Activated T-cell treated with anti-CD3 and anti-CD28 coated beads for 24 hours (primary cell): Measurements from ENCODE around the gene KLHL24.
"Not testable (repeated sequence)": the region's sequence is repeated elsewhere in the genome, so short reads cannot be mapped to it uniquely, and the experiment has no call there.

ENCODE experiments used
- DNase-seq: peaks from one replicate; pipeline ENCODE4 v3.0.0-alpha.2; 2020; ENCODE audit warnings: low read depth

The KLHL24 gene

GRCh38 chr3:183636221-183637105 is 1.0 kb downstream of the KLHL24 start:
- DNase-seq, result peak; percentile 92

GRCh38 chr3:183637106-183637486 is 1.7 kb downstream of the KLHL24 start:
- DNase-seq, result no peak

GRCh38 chr3:183637633-183638032 is 2.2 kb downstream of the KLHL24 start:
- not testable (repeated sequence) for DNase-seq

GRCh38 chr3:183638101-183638852 is 2.9 kb downstream of the KLHL24 start:
- DNase-seq, result no peak

GRCh38 chr3:183640635-183641034 is 5.2 kb downstream of the KLHL24 start:
- not testable (repeated sequence) for DNase-seq

GRCh38 chr3:183641882-183642281 is 6.5 kb downstream of the KLHL24 start:
- DNase-seq, result no peak

GRCh38 chr3:183644244-183644643 is 8.8 kb downstream of the KLHL24 start:
- no peak for DNase-seq

- DNase-seq, result no peak
Measured at GRCh38 chr3:183645254-183645653, 9.8 kb downstream of the KLHL24 start.

- DNase-seq, result no peak
Measured at GRCh38 chr3:183650554-183650953, 15.1 kb downstream of the KLHL24 start.

GRCh38 chr3:183653209-183654064 is 18.0 kb downstream of the KLHL24 start:
- no peak for DNase-seq

GRCh38 chr3:183654727-183655126 is 19.3 kb downstream of the KLHL24 start:
- no peak for DNase-seq

GRCh38 chr3:183662099-183662498 is 26.7 kb downstream of the KLHL24 start:
- no peak for DNase-seq

- no peak for DNase-seq
Measured at GRCh38 chr3:183664913-183665381, 29.5 kb downstream of the KLHL24 start.

- no peak for DNase-seq
Measured at GRCh38 chr3:183680061-183680460, 44.6 kb downstream of the KLHL24 start.

GRCh38 chr3:183687705-183688104 is 52.3 kb downstream of the KLHL24 start:
- no peak for DNase-seq

- DNase-seq, result no peak
Measured at GRCh38 chr3:183688874-183689273, 53.5 kb downstream of the KLHL24 start.

GRCh38 chr3:183689621-183690020 is 54.2 kb downstream of the KLHL24 start:
- not testable (repeated sequence) for DNase-seq

- no peak for DNase-seq
Measured at GRCh38 chr3:183690402-183690995, 55.1 kb downstream of the KLHL24 start.

- no peak for DNase-seq
Measured at GRCh38 chr3:183692436-183692835, 57.0 kb downstream of the KLHL24 start.

- DNase-seq, result no peak
Measured at GRCh38 chr3:183695569-183696364, 60.3 kb downstream of the KLHL24 start.

- DNase-seq, result no peak
Measured at GRCh38 chr3:183697123-183697609, 61.7 kb downstream of the KLHL24 start.
